ENCODE measurements around the gene DSP. TPM values are rescaled to one million over a fixed set of nuclear protein-coding genes. Genes with fewer than 3 reads are reported as not detected.

Gene DSP
- total RNA-seq, 2 donors from 2014 or later: 60.6 to 211 TPM

DNA sequence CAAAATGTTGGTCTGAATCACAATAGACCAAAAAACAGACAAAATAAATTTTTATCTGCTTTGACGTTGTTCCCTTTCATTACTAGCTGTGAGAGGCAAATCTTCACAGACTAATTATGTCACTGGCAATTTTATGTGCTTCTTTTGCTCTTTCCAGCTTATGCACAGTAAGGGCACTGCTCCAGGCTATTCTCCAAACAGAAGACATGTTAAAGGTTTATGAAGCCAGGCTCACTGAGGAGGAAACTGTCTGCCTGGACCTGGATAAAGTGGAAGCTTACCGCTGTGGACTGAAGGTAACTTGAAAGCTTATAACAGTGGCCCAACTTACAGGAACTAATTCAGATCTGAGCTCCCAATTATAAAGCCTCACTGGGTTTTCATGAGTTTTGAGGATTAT lies 33.0 kb downstream of the DSP start:
- Histone ChIP-seq H3K36me3 (peaks cover 5 to 14% of the 10 kb centered on the region in 2 donors), H3K27me3 (replicated peaks; ENCODE audit: insufficient read depth) (no peaks in the 10 kb centered on the region), H3K4me1 (replicated peaks) (no peaks in the 10 kb centered on the region), H3K9me3 (no peaks in the 10 kb centered on the region), H3K27ac (no peak overlapping the region), H3K4me3 (no peak overlapping the region)
- no peak for DNase-seq (ENCODE audit: low spot score)
- no peak for TF ChIP-seq POLR2A (IDR thresholded peaks at IDR 0.05)
- TF ChIP-seq, protein P1, sequence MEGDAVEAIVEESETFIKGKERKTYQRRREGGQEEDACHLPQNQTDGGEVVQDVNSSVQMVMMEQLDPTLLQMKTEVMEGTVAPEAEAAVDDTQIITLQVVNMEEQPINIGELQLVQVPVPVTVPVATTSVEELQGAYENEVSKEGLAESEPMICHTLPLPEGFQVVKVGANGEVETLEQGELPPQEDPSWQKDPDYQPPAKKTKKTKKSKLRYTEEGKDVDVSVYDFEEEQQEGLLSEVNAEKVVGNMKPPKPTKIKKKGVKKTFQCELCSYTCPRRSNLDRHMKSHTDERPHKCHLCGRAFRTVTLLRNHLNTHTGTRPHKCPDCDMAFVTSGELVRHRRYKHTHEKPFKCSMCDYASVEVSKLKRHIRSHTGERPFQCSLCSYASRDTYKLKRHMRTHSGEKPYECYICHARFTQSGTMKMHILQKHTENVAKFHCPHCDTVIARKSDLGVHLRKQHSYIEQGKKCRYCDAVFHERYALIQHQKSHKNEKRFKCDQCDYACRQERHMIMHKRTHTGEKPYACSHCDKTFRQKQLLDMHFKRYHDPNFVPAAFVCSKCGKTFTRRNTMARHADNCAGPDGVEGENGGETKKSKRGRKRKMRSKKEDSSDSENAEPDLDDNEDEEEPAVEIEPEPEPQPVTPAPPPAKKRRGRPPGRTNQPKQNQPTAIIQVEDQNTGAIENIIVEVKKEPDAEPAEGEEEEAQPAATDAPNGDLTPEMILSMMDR (IDR thresholded peaks at IDR 0.05): no peak
- TF ChIP-seq POLR2AphosphoS5 (IDR thresholded peaks at IDR 0.05): no peak
- intact Hi-C loops (cut with DNase I): no loop called here
- WGBS: 48% methylated on average over 2 of the region's 2 CpGs

DNA sequence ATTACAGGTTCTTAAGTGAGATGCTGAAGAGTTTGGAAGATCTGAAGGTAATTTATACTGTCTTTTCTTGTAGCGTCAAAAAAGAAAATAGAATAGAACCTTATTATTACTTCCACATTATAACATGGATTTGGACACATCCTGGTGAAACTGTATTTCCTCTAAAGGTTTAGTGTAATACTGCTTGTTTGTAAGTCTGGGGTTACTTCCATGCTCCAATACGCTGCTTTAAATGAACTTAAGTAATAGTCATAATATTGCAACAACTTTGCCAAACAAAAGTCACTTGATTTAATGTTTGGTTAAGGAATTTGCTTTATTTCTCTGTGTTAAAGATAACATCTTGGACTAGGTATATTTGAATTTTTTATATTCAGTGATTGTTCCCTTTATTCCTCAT lies 37.0 kb downstream of the DSP start:
- no peaks in the 10 kb centered on the region for H3K36me3 ChIP-seq
- no peaks in the 10 kb centered on the region for H3K9me3 ChIP-seq
- DNase-seq (ENCODE audit: low spot score): no peak
- TF ChIP-seq POLR2A (IDR thresholded peaks at IDR 0.05): no peak
- TF ChIP-seq, protein P1 (IDR thresholded peaks at IDR 0.05): no peak
- TF ChIP-seq POLR2AphosphoS5 (IDR thresholded peaks at IDR 0.05): no peak
- H3K4me3 ChIP-seq: no peak overlapping the region
- intact Hi-C loops (cut with DNase I): no loop called here
- no peak overlapping the region for H3K27ac ChIP-seq
- no peaks in the 10 kb centered on the region for H3K27me3 ChIP-seq (replicated peaks; ENCODE audit: insufficient read depth)
- 0% methylated on average over 2 of the region's 2 CpGs for WGBS
- no peaks in the 10 kb centered on the region for H3K4me1 ChIP-seq (replicated peaks)

DNA sequence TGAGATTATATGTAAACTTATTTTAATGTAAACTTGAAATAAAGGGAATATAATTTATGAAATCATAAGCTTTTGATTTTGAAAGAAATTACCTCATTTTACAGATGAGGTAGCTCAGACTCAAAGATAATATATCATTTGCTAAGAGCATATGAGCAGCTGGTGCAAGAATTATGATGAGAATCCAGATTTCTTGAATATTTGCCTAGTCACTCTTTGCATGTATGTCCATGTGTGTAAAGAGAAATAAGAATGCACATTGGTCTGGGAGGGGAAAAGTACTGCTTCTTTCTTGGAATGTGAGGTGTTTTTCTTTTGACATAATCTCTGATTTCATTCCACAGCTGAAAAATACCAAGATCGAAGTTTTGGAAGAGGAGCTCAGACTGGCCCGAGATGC lies 37.5 kb downstream of the DSP start:
- Histone ChIP-seq H3K27ac (no peak overlapping the region), H3K4me3 (no peak overlapping the region), H3K4me1 (replicated peaks) (no peaks in the 10 kb centered on the region), H3K36me3 (no peaks in the 10 kb centered on the region), H3K9me3 (no peaks in the 10 kb centered on the region), H3K27me3 (replicated peaks; ENCODE audit: insufficient read depth) (no peaks in the 10 kb centered on the region)
- 81% methylated on average over 2 of the region's 2 CpGs for WGBS
- TF ChIP-seq POLR2AphosphoS5 (IDR thresholded peaks at IDR 0.05) (no peak), POLR2A (IDR thresholded peaks at IDR 0.05) (no peak)
- TF ChIP-seq, protein P1 (IDR thresholded peaks at IDR 0.05): no peak
- no peak for DNase-seq (ENCODE audit: low spot score)
- intact Hi-C loops (cut with DNase I): no loop called here

DNA sequence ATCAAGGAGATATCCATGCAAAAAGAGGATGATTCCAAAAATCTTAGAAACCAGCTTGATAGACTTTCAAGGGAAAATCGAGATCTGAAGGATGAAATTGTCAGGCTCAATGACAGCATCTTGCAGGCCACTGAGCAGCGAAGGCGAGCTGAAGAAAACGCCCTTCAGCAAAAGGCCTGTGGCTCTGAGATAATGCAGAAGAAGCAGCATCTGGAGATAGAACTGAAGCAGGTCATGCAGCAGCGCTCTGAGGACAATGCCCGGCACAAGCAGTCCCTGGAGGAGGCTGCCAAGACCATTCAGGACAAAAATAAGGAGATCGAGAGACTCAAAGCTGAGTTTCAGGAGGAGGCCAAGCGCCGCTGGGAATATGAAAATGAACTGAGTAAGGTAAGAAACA lies 38.4 kb downstream of the DSP start:
- no peaks in the 10 kb centered on the region for H3K36me3 ChIP-seq
- intact Hi-C loops (cut with DNase I): no loop called here

DNA sequence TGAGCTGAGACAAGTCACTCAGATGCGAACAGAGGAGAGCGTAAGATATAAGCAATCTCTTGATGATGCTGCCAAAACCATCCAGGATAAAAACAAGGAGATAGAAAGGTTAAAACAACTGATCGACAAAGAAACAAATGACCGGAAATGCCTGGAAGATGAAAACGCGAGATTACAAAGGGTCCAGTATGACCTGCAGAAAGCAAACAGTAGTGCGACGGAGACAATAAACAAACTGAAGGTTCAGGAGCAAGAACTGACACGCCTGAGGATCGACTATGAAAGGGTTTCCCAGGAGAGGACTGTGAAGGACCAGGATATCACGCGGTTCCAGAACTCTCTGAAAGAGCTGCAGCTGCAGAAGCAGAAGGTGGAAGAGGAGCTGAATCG lies 39.1 kb downstream of the DSP start:
- no peak overlapping the region for H3K27ac ChIP-seq
- H3K4me3 ChIP-seq: no peak overlapping the region
- H3K9me3 ChIP-seq: no peaks in the 10 kb centered on the region
- TF ChIP-seq POLR2AphosphoS5 (IDR thresholded peaks at IDR 0.05): no peak
- TF ChIP-seq, protein P1 (IDR thresholded peaks at IDR 0.05): no peak
- no peak for TF ChIP-seq POLR2A (IDR thresholded peaks at IDR 0.05)
- no peak for DNase-seq (ENCODE audit: low spot score)
- H3K4me1 ChIP-seq (replicated peaks): no peaks in the 10 kb centered on the region
- no peaks in the 10 kb centered on the region for H3K27me3 ChIP-seq (replicated peaks; ENCODE audit: insufficient read depth)
- H3K36me3 ChIP-seq: no peaks in the 10 kb centered on the region
- WGBS: 57% methylated on average over 13 of the region's 13 CpGs
- intact Hi-C loops (cut with DNase I): no loop called here

More for the DNA sequence above, 38.4 kb downstream of the DSP start:
- no peak for DNase-seq (ENCODE audit: low spot score)
- no peaks in the 10 kb centered on the region for H3K9me3 ChIP-seq
- H3K4me3 ChIP-seq: no peak overlapping the region
- TF ChIP-seq, protein P1 (IDR thresholded peaks at IDR 0.05): no peak
- TF ChIP-seq POLR2AphosphoS5 (IDR thresholded peaks at IDR 0.05) (no peak), POLR2A (IDR thresholded peaks at IDR 0.05) (no peak)
- H3K4me1 ChIP-seq (replicated peaks): no peaks in the 10 kb centered on the region
- no peak overlapping the region for H3K27ac ChIP-seq
- no peaks in the 10 kb centered on the region for H3K27me3 ChIP-seq (replicated peaks; ENCODE audit: insufficient read depth)
- 95% methylated on average over 9 of the region's 9 CpGs for WGBS
